ENCODE measurements around the gene FRMPD2. TPM values are rescaled to one million over a fixed set of nuclear protein-coding genes. Genes with fewer than 3 reads are reported as not detected.

The FRMPD2 gene
- total and polyA plus RNA-seq, 2 experiments from 2014 or later = not detected

- H3K27me3 ChIP-seq (ENCODE audit: insufficient read depth) = no peaks in the 10 kb centered on the region
- H2AFZ ChIP-seq = no peak overlapping the region
- H3K36me3 ChIP-seq (ENCODE audit: insufficient read depth) = no peaks in the 10 kb centered on the region; the same call in 1 of the 2 replicates
- H3K4me1 Mint-ChIP-seq = no peaks in the 10 kb centered on the region
- no peaks in the 10 kb centered on the region; the same call in 1 of the 2 replicates for H3K9me2 ChIP-seq (ENCODE audit: insufficient read depth)
- H3F3A ChIP-seq (replicated peaks; ENCODE audit: low read depth) = no peaks in the 10 kb centered on the region
- H3K79me2 ChIP-seq (replicated peaks; ENCODE audit: insufficient read depth) = no peaks in the 10 kb centered on the region
- H3K4me3 Mint-ChIP-seq = no peak overlapping the region
- DNase-seq (ENCODE audit: low spot score) (no peak), ATAC-seq (no peak)
- H3K36me3 Mint-ChIP-seq (ENCODE audit: low read depth) = no peaks in the 10 kb centered on the region; the same call in 2 of the 3 replicates
- no peak overlapping the region for H3K27ac ChIP-seq (ENCODE audit: low read depth)
- peaks cover 2% of the 10 kb centered on the region for H3K27me3 Mint-ChIP-seq (ENCODE audit: insufficient read depth, low read depth, poor library complexity)
- H3K4me3 ChIP-seq = no peak overlapping the region
- peaks cover 39% of the 10 kb centered on the region for H3K9me3 Mint-ChIP-seq
- H3K4me2 ChIP-seq = no peak overlapping the region
- H3K27ac Mint-ChIP-seq = no peak overlapping the region
- no peaks in the 10 kb centered on the region for H3K4me1 ChIP-seq (ENCODE audit: insufficient read depth)
- H4K20me1 ChIP-seq (replicated peaks; ENCODE audit: insufficient read depth) = no peaks in the 10 kb centered on the region
- no peak for TF ChIP-seq EZH2 (IDR thresholded peaks at IDR 0.05; ENCODE audit: low read depth, unreplicated experiment)
- TF ChIP-seq ZNF114 (CRISPR knock-in tag; IDR thresholded peaks at IDR 0.05) = no peak
- TF ChIP-seq ZNF331 (CRISPR knock-in tag; IDR thresholded peaks at IDR 0.05; ENCODE audit: low read depth) = no peak
- TF ChIP-seq EZH2phosphoT487 (IDR thresholded peaks at IDR 0.05; ENCODE audit: unreplicated experiment) = no peak
- TF ChIP-seq POLR2AphosphoS5 (IDR thresholded peaks at IDR 0.05; ENCODE audit: low read depth) = no peak
- no peak for TF ChIP-seq ZNF462 (CRISPR knock-in tag; IDR thresholded peaks at IDR 0.05)
- TF ChIP-seq REST (IDR thresholded peaks at IDR 0.05; ENCODE audit: unreplicated experiment) = no peak
- TF ChIP-seq NANOG (IDR thresholded peaks at IDR 0.05; ENCODE audit: borderline replicate concordance) = no peak
- TF ChIP-seq ETS1 (IDR thresholded peaks at IDR 0.05) = no peak
- TF ChIP-seq CREB1 (CRISPR knock-in tag; IDR thresholded peaks at IDR 0.05; ENCODE audit: low read depth) = no peak
- TF ChIP-seq STAT1 (IDR thresholded peaks at IDR 0.05; ENCODE audit: unreplicated experiment) = no peak
- no peak for TF ChIP-seq JUNB (IDR thresholded peaks at IDR 0.05; ENCODE audit: unreplicated experiment)
- no peak for TF ChIP-seq CTCF (conservative IDR thresholded peaks at IDR 0.05; ENCODE audit: low read depth in 2 of 2)
These were observed 8.3 kb upstream of the FRMPD2 start for GRCh38 chr10:48282829-48283228.

All from GM23338 (cell line).